ENCODE results near the gene IFI16.

- TF ChIP-seq CTCF (conservative IDR thresholded peaks at IDR 0.05; ENCODE audit: low read depth, low read length) (no peak), EZH2 (IDR thresholded peaks at IDR 0.05; ENCODE audit: low read length, unreplicated experiment) (no peak), EZH2phosphoT487 (IDR thresholded peaks at IDR 0.05; ENCODE audit: borderline replicate concordance, low read length) (no peak)
Observed at GRCh38 chr1:159067699-159068621, 58.3 kb downstream of the IFI16 start.
